Thyroid gland (tissue), 4 donors: ENCODE data around the gene PIP5K1A. TPM values are rescaled to one million over a fixed set of nuclear protein-coding genes. Genes with fewer than 3 reads are reported as not detected.

Experiments
- DNase-seq, 2 donors: peaks; one replicate each; pipeline ENCODE4 v3.0.0-alpha.2; 2019
- H3K27ac ChIP-seq, 3 donors: fragments of 200-600 bp; sonication (generic); 1 replicate in 2 of 3; 2 replicates in 1 of 3; pipeline ENCODE4 v1.5.1; 2016 to 2019; ENCODE audit warnings: mild to moderate bottlenecking in 1 of 3, moderate library complexity in 1 of 3
- H3K27me3 ChIP-seq: fragments of 200-600 bp; sonication (generic); one replicate; pipeline ENCODE4 v1.5.1; 2019
- H3K36me3 ChIP-seq, 2 donors: fragments of 200-600 bp; sonication (generic); one replicate each; pipeline ENCODE4 v1.5.1; 2016 to 2019
- H3K4me1 ChIP-seq, 2 donors: fragments of 200-600 bp; sonication (generic); one replicate each; pipeline ENCODE4 v1.5.1; 2017 to 2019
- H3K4me3 ChIP-seq, 3 donors: fragments of 200-600 bp; sonication (generic); replicated peaks in 1 of 3; 1 replicate in 2 of 3; 2 replicates in 1 of 3; pipeline ENCODE4 v1.5.1; 2016; ENCODE audit warnings: mild to moderate bottlenecking in 1 of 3
- H3K9me3 ChIP-seq: fragments of 200-600 bp; sonication (generic); one replicate; pipeline ENCODE4 v1.5.1; 2017
- POLR2A ChIP-seq, 2 donors: fragments of 450-650 bp; IDR thresholded peaks; one replicate each; pipeline ENCODE4 v1.6.1; 2017; ENCODE audit warnings: antibody characterized with exemption in 2 of 2, mild to moderate bottlenecking in 2 of 2, moderate library complexity in 1 of 2
- WGBS, 2 donors: methylation state at CpG; one replicate each; pipeline ENCODE4 v1.1.5; 2017; 5-methylcytosine and 5-hydroxymethylcytosine counted together
- intact Hi-C: fragments of 100-400 bp; cut with DNase I; formaldehyde crosslinking; loops from one replicate; pipeline ENCODE4 v1.15.1; 2023
- total RNA-seq, 4 donors: library from RNA; depleted of rRNA; stranded (reverse); fragments of >200 nt; gene quantifications; one replicate each; pipeline ENCODE4 v1.2.3, GENCODE V29; 2016
- TF ChIP-seq, protein P1 (sequence below), 6 experiments: fragments of 200-600 bp in 3 of 6; fragments of 450-650 bp in 3 of 6; sonication (generic) in 3 of 6; IDR thresholded peaks; one replicate each; pipeline ENCODE4 v1.5.1; 2016 to 2019; ENCODE audit warnings: antibody characterized with exemption in 6 of 6, mild to moderate bottlenecking in 2 of 6, inconsistent platforms in 1 of 6, moderate library complexity in 1 of 6

The PIP5K1A gene
- total RNA-seq, 4 donors from 2014 or later, result 53.4 to 74.5 (median 57.8) TPM

DNA sequence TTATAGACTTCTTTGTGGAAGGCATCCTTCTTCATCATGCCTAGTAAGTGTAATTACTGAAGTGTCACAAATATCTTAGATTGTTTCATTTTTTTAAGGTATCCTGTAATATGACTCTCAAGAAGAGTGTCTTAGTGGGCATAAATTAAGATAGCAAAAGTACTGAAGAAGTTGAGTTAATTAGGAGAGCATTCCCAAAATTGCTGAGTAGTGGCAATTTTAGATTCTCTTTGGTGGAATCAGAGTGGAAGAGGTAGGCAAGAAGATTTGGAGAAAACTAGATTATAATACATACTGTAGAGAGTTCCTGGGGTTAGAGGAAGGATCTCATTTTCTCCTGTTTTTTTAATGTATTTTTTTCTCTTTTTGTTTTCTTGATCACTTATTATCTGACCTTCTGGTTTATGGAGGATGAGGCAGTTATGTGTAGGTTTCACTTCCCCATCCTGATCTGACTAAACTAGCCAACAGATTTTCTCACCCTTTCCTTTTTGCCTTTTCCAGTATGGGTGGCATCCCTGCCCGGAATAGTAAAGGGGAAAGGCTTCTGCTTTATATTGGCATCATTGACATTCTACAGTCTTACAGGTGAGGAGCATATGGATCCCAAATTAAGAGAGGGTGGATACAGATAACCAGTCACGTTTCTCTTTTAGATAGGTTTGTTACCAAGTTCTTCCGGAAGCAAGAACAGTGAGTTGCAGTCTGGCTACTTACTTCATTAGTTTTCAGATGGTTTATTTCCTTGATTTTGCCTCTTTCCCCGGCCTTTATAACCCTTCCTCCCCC, 39.5 kb downstream of the PIP5K1A start:
- H3K27ac ChIP-seq, result no peak overlapping the region
- 90 to 92% methylated on average over 4 of the region's 4 CpGs for WGBS, 2 donors

DNA sequence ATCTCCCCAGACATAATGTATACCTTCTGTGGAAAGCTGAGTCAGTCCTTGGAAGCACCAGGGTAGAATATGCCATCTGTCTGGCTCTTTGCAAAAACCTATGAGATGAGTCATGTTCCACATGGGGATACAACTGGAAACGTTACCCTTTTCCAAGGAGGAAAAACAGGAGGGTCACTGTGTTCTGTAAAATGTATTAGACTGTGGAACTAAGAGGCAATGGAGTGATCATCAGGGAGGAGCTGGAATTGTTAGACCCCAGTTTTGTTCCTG, 40.1 kb downstream of the PIP5K1A start:
- no peak overlapping the region for H3K4me3 ChIP-seq
- DNase-seq, result no peak
- H3K27ac ChIP-seq, result no peak overlapping the region
- H3K36me3 ChIP-seq, result peaks cover 88 to 93% of the 10 kb centered on the region in 2 donors
- H3K27me3 ChIP-seq, result no peaks in the 10 kb centered on the region
- WGBS, 2 donors, result 67 to 86% methylated on average over 1 of the region's 1 CpG
- no peaks in the 10 kb centered on the region for H3K4me1 ChIP-seq
- no peaks in the 10 kb centered on the region for H3K9me3 ChIP-seq
- TF ChIP-seq, protein P1, sequence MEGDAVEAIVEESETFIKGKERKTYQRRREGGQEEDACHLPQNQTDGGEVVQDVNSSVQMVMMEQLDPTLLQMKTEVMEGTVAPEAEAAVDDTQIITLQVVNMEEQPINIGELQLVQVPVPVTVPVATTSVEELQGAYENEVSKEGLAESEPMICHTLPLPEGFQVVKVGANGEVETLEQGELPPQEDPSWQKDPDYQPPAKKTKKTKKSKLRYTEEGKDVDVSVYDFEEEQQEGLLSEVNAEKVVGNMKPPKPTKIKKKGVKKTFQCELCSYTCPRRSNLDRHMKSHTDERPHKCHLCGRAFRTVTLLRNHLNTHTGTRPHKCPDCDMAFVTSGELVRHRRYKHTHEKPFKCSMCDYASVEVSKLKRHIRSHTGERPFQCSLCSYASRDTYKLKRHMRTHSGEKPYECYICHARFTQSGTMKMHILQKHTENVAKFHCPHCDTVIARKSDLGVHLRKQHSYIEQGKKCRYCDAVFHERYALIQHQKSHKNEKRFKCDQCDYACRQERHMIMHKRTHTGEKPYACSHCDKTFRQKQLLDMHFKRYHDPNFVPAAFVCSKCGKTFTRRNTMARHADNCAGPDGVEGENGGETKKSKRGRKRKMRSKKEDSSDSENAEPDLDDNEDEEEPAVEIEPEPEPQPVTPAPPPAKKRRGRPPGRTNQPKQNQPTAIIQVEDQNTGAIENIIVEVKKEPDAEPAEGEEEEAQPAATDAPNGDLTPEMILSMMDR (IDR thresholded peaks at IDR 0.05), result no peak
- TF ChIP-seq POLR2A (IDR thresholded peaks at IDR 0.05), result no peak
- intact Hi-C loops, result no loop called here

More for the DNA sequence above, 39.5 kb downstream of the PIP5K1A start:
- no peaks in the 10 kb centered on the region for H3K9me3 ChIP-seq
- no peaks in the 10 kb centered on the region for H3K4me1 ChIP-seq
- no peaks in the 10 kb centered on the region for H3K27me3 ChIP-seq
- H3K4me3 ChIP-seq, result no peak overlapping the region
- H3K36me3 ChIP-seq, result peaks cover 88 to 93% of the 10 kb centered on the region in 2 donors
- intact Hi-C loops, result no loop called here
- DNase-seq, result no peak
- TF ChIP-seq POLR2A (IDR thresholded peaks at IDR 0.05), result no peak
- TF ChIP-seq, protein P1 (IDR thresholded peaks at IDR 0.05), result no peak

DNA sequence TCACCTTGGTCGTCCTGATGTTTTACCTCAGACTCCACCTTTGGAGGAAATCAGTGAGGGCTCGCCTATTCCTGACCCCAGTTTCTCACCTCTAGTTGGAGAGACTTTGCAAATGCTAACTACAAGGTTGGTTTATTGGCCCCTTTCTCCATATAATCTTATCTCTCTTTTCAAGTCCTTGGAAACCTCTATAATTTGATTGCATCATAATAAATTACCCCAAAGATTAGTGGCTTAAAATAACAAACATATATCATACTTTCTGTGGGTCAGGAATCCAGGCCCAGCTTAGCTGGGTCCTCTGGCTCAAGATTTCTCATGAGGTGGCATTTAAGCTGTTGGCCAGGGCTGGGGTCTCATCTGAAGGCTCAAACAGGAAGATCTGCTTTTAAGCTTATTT, 44.1 kb downstream of the PIP5K1A start:
- no peak overlapping the region for H3K27ac ChIP-seq
- TF ChIP-seq, protein P1 (IDR thresholded peaks at IDR 0.05), result no peak
- no peak overlapping the region for H3K4me3 ChIP-seq
- no peaks in the 10 kb centered on the region for H3K4me1 ChIP-seq
- 94 to 100% methylated on average over 2 of the region's 2 CpGs for WGBS, 2 donors
- intact Hi-C loops, result no loop called here
- DNase-seq, result no peak
- H3K27me3 ChIP-seq, result no peaks in the 10 kb centered on the region
- H3K9me3 ChIP-seq, result no peaks in the 10 kb centered on the region
- H3K36me3 ChIP-seq, result peaks cover 84 to 90% of the 10 kb centered on the region in 2 donors

DNA sequence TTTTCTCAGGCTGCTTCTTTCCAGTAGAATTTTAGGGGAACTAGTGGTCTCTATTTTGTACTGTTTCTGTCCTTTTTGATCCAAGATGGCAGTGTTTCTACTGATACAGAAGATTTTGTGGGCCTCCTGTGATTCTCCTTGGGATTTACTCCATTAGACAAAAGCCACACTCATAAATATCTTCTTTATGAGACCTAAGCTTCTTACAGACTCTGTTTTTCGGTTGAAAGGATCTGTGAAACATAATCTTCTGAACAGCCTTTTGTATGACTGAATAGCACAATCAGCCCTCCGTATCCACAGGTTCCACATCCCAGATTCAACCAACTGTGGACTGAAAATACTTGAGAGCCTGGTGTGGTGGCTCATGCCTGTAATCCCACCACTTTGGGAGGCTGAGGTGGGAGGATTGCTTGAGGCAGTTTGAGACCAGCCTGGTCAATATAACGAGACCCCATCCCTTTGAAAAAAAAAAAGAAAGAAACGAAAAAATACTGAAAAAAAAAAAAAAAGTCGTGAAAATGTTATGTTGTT, 45.4 kb downstream of the PIP5K1A start:
- no peaks in the 10 kb centered on the region for H3K4me1 ChIP-seq
- H3K27me3 ChIP-seq, result no peaks in the 10 kb centered on the region
- no peaks in the 10 kb centered on the region for H3K9me3 ChIP-seq
- intact Hi-C loops, result no loop called here
- DNase-seq, result no peak
- no peak overlapping the region for H3K27ac ChIP-seq
- WGBS, 2 donors, result 87 to 91% methylated on average over 5 of the region's 5 CpGs
- no peak overlapping the region for H3K4me3 ChIP-seq
- peaks cover 83 to 90% of the 10 kb centered on the region in 2 donors for H3K36me3 ChIP-seq
- TF ChIP-seq POLR2A (IDR thresholded peaks at IDR 0.05), result no peak
- TF ChIP-seq, protein P1 (IDR thresholded peaks at IDR 0.05), result no peak

DNA sequence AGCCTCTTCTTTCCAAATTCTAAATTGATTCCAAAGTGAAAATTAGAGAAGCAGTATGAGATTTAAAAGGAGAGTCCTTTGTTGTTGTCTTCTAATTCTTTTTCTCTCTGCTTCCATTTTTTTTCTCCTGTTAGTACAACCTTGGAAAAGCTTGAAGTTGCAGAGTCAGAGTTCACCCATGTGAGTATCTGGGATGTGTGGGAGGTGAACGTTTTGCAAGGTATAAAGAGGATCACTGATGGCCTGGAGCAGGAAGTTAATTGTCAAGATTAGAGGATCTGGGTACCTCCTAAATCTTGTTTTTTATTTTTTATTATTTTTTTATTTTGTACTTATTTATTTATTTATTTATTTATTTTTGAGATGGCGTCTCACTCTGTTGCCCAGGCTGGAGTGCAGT, 48.4 kb downstream of the PIP5K1A start:
- Histone ChIP-seq H3K4me1 (no peaks in the 10 kb centered on the region), H3K27ac (no peak overlapping the region), H3K27me3 (no peaks in the 10 kb centered on the region), H3K9me3 (no peaks in the 10 kb centered on the region), H3K4me3 (no peak overlapping the region), H3K36me3 (peaks cover 68 to 71% of the 10 kb centered on the region in 2 donors)
- WGBS, 2 donors, result 92 to 95% methylated on average over 2 of the region's 2 CpGs
- DNase-seq, result no peak
- intact Hi-C loops, result no loop called here
- TF ChIP-seq POLR2A (IDR thresholded peaks at IDR 0.05), result no peak
